ENCODE results near the gene ASXL1. TPM values are rescaled to one million over a fixed set of nuclear protein-coding genes. Genes with fewer than 3 reads are reported as not detected.

The ASXL1 gene
- total and polyA plus RNA-seq, 9 of the 15 experiments (the other 6 are each of a cell fraction or from before 2014, with no cell fraction given), result 6.5 to 65.3 (median 32.3) TPM

GRCh38 chr20:32444474-32445220, 86.5 kb downstream of the ASXL1 start (continued):
- no peak for TF ChIP-seq RERE (CRISPR knock-in tag; IDR thresholded peaks at IDR 0.05; ENCODE audit: borderline replicate concordance)
- TF ChIP-seq HCFC1 (IDR thresholded peaks at IDR 0.05; ENCODE audit: low read depth, low read length), result no peak
- no peak for TF ChIP-seq ZBTB8A (IDR thresholded peaks at IDR 0.05; ENCODE audit: partially characterized antibody)
